SK-N-SH treated with all-trans-retinoic acid at 6 μM for 48 hours (cell line): ENCODE results near the gene RHOT2.
A peak's percentile ranks its signal among the peaks of the same experiment; 100 is the strongest.

Experiments
- ATAC-seq: fragments of 200-7000 bp; cut with Tn5 transposase; 3 replicates; pipeline ENCODE4 v1.9.1; 2020; ENCODE audit warnings: mild to moderate bottlenecking, moderate library complexity
- ARNTL ChIP-seq: fragments of 450-650 bp; formaldehyde crosslinking; IDR thresholded peaks from 2 replicates; pipeline ENCODE4 v1.5.0; 2020; ENCODE audit warnings: low read depth, mild to moderate bottlenecking, moderate library complexity, borderline replicate concordance
- BACH2 ChIP-seq: fragments of 250-450 bp; sonication (Bioruptor Pico); IDR thresholded peaks from 2 replicates; pipeline ENCODE4 v1.9.0; 2021; ENCODE audit warnings: mild to moderate bottlenecking, borderline replicate concordance
- CSDC2 ChIP-seq: fragments of 250-450 bp; sonication (Bioruptor Pico); IDR thresholded peaks from 2 replicates; pipeline ENCODE4 v1.5.0; 2020; ENCODE audit warnings: mild to moderate bottlenecking, moderate library complexity
- ESRRG ChIP-seq: fragments of 250-450 bp; sonication (Bioruptor Pico); IDR thresholded peaks from 2 replicates; pipeline ENCODE4 v1.6.1; 2021; ENCODE audit warnings: mild to moderate bottlenecking
- GLIS3 ChIP-seq: fragments of 250-450 bp; sonication (Bioruptor Pico); IDR thresholded peaks from 2 replicates; pipeline ENCODE4 v1.5.0; 2020; ENCODE audit warnings: mild to moderate bottlenecking, moderate library complexity
- ISL1 ChIP-seq: fragments of 250-450 bp; sonication (Bioruptor Pico); IDR thresholded peaks from 2 replicates; pipeline ENCODE4 v2.1.2; 2022; ENCODE audit warnings: mild to moderate bottlenecking, moderate library complexity
- OSR1 ChIP-seq: fragments of 250-450 bp; sonication (Bioruptor Pico); IDR thresholded peaks from 2 replicates; pipeline ENCODE4 v1.8.0; 2022; ENCODE audit warnings: moderate library complexity, mild to moderate bottlenecking, inconsistent platforms
- PPARA ChIP-seq: fragments of 250-450 bp; sonication (Bioruptor Pico); IDR thresholded peaks from 2 replicates; pipeline ENCODE4 v1.5.0; 2020; ENCODE audit warnings: mild to moderate bottlenecking, borderline replicate concordance
- RARB ChIP-seq: fragments of 250-450 bp; sonication (Bioruptor Pico); IDR thresholded peaks from 2 replicates; pipeline ENCODE4 v1.8.0; 2021; ENCODE audit warnings: mild to moderate bottlenecking, moderate library complexity
- SNAI2 ChIP-seq: fragments of 250-450 bp; sonication (Bioruptor Pico); IDR thresholded peaks from 2 replicates; pipeline ENCODE4 v1.5.0; 2020; ENCODE audit warnings: mild to moderate bottlenecking, moderate library complexity
- TCF4 ChIP-seq: fragments of 250-450 bp; sonication (Bioruptor Pico); IDR thresholded peaks from 2 replicates; pipeline ENCODE4 v1.8.0; 2021; ENCODE audit warnings: mild to moderate bottlenecking, moderate library complexity, borderline replicate concordance
- TOX ChIP-seq: fragments of 250-450 bp; sonication (Bioruptor Pico); IDR thresholded peaks from 2 replicates; pipeline ENCODE4 v1.8.0; 2021; ENCODE audit warnings: mild to moderate bottlenecking, moderate library complexity, borderline replicate concordance
- ZC3H10 ChIP-seq: fragments of 250-450 bp; sonication (Bioruptor Pico); IDR thresholded peaks from 2 replicates; pipeline ENCODE4 v1.5.1; 2021; ENCODE audit warnings: mild to moderate bottlenecking, moderate library complexity
- ZFP3 ChIP-seq: fragments of 250-450 bp; sonication (Bioruptor Pico); IDR thresholded peaks from 2 replicates; pipeline ENCODE4 v1.5.0; 2020; ENCODE audit warnings: mild to moderate bottlenecking, moderate library complexity
- ZFP30 ChIP-seq: fragments of 450-650 bp; formaldehyde crosslinking; IDR thresholded peaks from 2 replicates; pipeline ENCODE4 v1.5.0; 2022; ENCODE audit warnings: mild to moderate bottlenecking, moderate library complexity
- ZNF565 ChIP-seq: fragments of 450-650 bp; formaldehyde crosslinking; conservative IDR thresholded peaks from 2 replicates; pipeline ENCODE4 v1.5.0; 2020; ENCODE audit warnings: low read depth, mild to moderate bottlenecking, moderate library complexity
- TF ChIP-seq, protein P1 (sequence below): fragments of 250-450 bp; sonication (Bioruptor Pico); IDR thresholded peaks from 2 replicates; pipeline ENCODE4 v1.5.1; 2021; ENCODE audit warnings: mild to moderate bottlenecking, moderate library complexity
- TF ChIP-seq, protein P2 (sequence below): fragments of 250-450 bp; sonication (Bioruptor Pico); IDR thresholded peaks from 2 replicates; pipeline ENCODE4 v1.8.0; 2020; ENCODE audit warnings: mild to moderate bottlenecking, moderate library complexity, borderline replicate concordance
- TF ChIP-seq, protein P3 (sequence below): fragments of 250-450 bp; sonication (Bioruptor Pico); IDR thresholded peaks from 2 replicates; pipeline ENCODE4 v1.8.0; 2021; ENCODE audit warnings: low read depth, mild to moderate bottlenecking, moderate library complexity, borderline replicate concordance
- TF ChIP-seq, protein P4 (sequence below): fragments of 250-450 bp; sonication (Bioruptor Pico); IDR thresholded peaks from 2 replicates; pipeline ENCODE4 v1.5.0; 2020; ENCODE audit warnings: mild to moderate bottlenecking, moderate library complexity

Gene RHOT2

DNA sequence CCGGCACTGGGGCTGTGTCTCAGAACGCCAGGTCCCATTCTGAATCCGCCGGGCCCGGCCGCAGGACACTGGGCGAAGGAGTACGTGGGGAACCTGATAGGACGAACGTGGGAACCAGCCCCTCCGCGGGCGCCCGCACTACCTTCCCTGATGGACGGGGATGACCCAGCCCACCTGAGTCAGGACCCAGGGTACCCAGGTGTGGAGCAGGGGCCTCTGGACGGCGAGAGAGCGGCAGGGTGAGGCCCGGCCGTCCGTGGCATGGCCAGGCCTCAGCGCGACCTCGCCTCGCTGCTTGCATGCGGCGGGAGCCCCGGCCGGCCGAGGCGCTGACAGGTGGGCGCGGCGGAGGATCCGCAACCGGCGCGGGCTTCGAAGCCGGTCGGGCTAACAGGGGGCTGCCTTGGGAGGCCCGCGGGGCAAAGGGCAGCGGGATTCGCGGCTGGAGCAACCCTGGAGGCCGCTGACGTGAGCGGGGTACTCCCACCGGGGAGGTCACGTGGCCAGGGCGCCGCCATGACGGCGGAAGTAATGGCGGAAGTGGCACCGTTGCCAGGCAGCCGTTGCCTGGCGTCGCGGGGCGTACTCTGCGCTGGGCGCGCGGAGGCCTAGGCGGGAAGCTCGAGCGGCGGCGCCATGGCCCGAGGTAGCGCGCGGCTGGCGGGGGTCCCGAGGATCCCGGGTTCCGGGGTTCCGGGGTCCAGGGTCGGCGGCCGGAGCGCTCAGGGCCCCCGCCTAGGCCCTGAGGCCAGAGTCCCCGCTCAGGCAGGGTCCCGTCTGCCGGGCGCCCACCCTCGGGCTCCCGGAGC lies 18.9 kb upstream of the RHOT2 start, which contains the start of gene WDR90:
Gene WDR90 (plus strand): TSS at position 585 of the 809 bp plus-strand sequence. CDS start 52 bp downstream, at position 637.
- TF ChIP-seq ZFP3 (CRISPR knock-in tag) (0 out of 2 replicates have a peak, but pooled peaks have one; percentile 61), OSR1 (no peak), SNAI2 (CRISPR knock-in tag) (0 out of 2 replicates have a peak, but pooled peaks have one; percentile 43), GLIS3 (peak; percentile 6; the same call in 1 of the 2 replicates), ZC3H10 (CRISPR knock-in tag) (no peak), CSDC2 (peak; percentile 74; the same call in 1 of the 2 replicates)
- peak; percentile 88 for ATAC-seq

DNA sequence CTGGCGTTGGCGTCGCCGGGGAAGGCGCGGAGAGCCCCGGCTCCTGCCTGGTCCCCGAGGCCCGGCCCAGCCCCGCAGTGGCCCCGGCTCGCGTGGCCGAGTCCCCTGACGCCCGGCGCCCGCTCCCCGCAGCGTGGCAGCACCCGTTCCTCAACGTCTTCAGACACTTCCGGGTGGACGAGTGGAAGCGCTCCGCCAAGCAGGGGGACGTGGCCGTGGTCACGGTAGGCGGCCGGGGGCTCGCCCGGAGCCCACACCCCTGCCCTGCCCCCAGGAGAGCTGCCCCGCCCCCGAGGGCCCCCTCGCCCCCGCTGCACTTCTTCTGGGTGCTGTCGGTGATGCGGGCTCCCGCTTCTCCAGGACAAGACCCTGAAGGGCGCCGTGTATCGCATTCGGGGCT lies 18.3 kb upstream of the RHOT2 start:
- peak; percentile 6; the same call in 2 of the 3 replicates for ATAC-seq
- TF ChIP-seq CSDC2 (no peak), ZFP30 (CRISPR knock-in tag) (no peak), GLIS3 (no peak), TOX (CRISPR knock-in tag) (no peak), RARB (CRISPR knock-in tag) (no peak), ZC3H10 (CRISPR knock-in tag) (no peak), SNAI2 (CRISPR knock-in tag) (no peak), ESRRG (CRISPR knock-in tag) (no peak), ZFP3 (CRISPR knock-in tag) (no peak), BACH2 (no peak), ZNF565 (CRISPR knock-in tag) (no peak), OSR1 (no peak), TCF4 (CRISPR knock-in tag) (no peak), ISL1 (no peak), PPARA (CRISPR knock-in tag) (no peak), ARNTL (no peak)
- TF ChIP-seq, protein P1, sequence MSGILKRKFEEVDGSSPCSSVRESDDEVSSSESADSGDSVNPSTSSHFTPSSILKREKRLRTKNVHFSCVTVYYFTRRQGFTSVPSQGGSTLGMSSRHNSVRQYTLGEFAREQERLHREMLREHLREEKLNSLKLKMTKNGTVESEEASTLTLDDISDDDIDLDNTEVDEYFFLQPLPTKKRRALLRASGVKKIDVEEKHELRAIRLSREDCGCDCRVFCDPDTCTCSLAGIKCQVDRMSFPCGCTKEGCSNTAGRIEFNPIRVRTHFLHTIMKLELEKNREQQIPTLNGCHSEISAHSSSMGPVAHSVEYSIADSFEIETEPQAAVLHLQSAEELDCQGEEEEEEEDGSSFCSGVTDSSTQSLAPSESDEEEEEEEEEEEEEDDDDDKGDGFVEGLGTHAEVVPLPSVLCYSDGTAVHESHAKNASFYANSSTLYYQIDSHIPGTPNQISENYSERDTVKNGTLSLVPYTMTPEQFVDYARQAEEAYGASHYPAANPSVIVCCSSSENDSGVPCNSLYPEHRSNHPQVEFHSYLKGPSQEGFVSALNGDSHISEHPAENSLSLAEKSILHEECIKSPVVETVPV (CRISPR knock-in tag), result no peak
- TF ChIP-seq, protein P2, sequence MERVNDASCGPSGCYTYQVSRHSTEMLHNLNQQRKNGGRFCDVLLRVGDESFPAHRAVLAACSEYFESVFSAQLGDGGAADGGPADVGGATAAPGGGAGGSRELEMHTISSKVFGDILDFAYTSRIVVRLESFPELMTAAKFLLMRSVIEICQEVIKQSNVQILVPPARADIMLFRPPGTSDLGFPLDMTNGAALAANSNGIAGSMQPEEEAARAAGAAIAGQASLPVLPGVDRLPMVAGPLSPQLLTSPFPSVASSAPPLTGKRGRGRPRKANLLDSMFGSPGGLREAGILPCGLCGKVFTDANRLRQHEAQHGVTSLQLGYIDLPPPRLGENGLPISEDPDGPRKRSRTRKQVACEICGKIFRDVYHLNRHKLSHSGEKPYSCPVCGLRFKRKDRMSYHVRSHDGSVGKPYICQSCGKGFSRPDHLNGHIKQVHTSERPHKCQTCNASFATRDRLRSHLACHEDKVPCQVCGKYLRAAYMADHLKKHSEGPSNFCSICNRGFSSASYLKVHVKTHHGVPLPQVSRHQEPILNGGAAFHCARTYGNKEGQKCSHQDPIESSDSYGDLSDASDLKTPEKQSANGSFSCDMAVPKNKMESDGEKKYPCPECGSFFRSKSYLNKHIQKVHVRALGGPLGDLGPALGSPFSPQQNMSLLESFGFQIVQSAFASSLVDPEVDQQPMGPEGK (CRISPR knock-in tag), result no peak
- TF ChIP-seq, protein P3, sequence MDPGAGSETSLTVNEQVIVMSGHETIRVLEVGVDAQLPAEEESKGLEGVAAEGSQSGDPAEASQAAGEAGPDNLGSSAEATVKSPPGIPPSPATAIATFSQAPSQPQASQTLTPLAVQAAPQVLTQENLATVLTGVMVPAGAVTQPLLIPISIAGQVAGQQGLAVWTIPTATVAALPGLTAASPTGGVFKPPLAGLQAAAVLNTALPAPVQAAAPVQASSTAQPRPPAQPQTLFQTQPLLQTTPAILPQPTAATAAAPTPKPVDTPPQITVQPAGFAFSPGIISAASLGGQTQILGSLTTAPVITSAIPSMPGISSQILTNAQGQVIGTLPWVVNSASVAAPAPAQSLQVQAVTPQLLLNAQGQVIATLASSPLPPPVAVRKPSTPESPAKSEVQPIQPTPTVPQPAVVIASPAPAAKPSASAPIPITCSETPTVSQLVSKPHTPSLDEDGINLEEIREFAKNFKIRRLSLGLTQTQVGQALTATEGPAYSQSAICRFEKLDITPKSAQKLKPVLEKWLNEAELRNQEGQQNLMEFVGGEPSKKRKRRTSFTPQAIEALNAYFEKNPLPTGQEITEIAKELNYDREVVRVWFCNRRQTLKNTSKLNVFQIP, result no peak
- TF ChIP-seq, all 23 proteins: peak for 0

DNA sequence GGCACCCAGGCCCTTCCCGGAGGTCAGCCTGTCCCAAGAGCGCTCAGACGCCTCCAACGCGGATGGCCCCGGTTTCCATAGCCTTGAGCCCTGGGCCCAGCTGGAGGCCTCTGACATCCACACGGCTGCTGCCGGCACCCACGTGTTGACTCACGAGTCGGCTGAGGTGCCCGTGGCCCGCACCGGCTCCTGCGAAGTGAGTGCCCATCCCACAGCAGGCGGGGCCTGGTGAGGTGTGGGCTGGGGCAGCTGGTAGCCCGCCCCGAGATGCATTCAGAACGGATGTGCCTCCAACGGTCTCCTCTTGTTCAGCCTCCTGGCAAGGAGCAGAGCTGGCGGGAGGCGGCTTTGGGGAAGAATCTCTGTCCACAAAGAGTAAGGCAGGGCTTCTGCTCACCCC lies 16.1 kb upstream of the RHOT2 start:
- ATAC-seq, result no peak
- TF ChIP-seq ZFP3 (CRISPR knock-in tag) (no peak), TOX (CRISPR knock-in tag) (no peak)
- TF ChIP-seq, protein P1 (CRISPR knock-in tag), result no peak
- TF ChIP-seq, protein P4, sequence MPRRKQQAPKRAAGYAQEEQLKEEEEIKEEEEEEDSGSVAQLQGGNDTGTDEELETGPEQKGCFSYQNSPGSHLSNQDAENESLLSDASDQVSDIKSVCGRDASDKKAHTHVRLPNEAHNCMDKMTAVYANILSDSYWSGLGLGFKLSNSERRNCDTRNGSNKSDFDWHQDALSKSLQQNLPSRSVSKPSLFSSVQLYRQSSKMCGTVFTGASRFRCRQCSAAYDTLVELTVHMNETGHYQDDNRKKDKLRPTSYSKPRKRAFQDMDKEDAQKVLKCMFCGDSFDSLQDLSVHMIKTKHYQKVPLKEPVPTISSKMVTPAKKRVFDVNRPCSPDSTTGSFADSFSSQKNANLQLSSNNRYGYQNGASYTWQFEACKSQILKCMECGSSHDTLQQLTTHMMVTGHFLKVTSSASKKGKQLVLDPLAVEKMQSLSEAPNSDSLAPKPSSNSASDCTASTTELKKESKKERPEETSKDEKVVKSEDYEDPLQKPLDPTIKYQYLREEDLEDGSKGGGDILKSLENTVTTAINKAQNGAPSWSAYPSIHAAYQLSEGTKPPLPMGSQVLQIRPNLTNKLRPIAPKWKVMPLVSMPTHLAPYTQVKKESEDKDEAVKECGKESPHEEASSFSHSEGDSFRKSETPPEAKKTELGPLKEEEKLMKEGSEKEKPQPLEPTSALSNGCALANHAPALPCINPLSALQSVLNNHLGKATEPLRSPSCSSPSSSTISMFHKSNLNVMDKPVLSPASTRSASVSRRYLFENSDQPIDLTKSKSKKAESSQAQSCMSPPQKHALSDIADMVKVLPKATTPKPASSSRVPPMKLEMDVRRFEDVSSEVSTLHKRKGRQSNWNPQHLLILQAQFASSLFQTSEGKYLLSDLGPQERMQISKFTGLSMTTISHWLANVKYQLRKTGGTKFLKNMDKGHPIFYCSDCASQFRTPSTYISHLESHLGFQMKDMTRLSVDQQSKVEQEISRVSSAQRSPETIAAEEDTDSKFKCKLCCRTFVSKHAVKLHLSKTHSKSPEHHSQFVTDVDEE, result no peak
